ENCODE results near the gene LGALS13.

DNA sequence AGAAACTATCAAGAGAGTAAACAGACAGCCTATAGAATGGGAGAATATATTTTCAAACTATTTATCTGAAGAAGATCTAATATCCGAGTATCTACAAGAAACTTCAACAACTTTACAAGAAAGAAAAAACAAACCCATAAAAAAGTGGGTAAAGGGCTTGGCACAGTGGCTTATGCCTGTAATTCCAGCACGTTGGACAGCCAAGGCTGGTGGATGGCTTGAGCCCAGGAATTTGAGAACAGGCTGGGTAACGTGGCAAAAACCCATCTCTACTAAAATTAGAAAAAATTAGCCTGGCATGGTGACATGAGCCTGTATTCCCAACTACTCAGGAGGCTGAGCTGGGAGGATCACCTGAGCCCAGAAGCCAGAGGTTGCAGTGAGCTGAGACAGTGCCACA is 45.6 kb downstream of the LGALS13 start:
- TF ChIP-seq, protein P1, sequence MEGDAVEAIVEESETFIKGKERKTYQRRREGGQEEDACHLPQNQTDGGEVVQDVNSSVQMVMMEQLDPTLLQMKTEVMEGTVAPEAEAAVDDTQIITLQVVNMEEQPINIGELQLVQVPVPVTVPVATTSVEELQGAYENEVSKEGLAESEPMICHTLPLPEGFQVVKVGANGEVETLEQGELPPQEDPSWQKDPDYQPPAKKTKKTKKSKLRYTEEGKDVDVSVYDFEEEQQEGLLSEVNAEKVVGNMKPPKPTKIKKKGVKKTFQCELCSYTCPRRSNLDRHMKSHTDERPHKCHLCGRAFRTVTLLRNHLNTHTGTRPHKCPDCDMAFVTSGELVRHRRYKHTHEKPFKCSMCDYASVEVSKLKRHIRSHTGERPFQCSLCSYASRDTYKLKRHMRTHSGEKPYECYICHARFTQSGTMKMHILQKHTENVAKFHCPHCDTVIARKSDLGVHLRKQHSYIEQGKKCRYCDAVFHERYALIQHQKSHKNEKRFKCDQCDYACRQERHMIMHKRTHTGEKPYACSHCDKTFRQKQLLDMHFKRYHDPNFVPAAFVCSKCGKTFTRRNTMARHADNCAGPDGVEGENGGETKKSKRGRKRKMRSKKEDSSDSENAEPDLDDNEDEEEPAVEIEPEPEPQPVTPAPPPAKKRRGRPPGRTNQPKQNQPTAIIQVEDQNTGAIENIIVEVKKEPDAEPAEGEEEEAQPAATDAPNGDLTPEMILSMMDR (IDR thresholded peaks at IDR 0.05; ENCODE audit: low read depth, low read length) = no peak
- TF ChIP-seq EZH2phosphoT487 (IDR thresholded peaks at IDR 0.05; ENCODE audit: low read depth) = no peak

All from OCI-LY3 (cell line).